GM13977 (cell line): ENCODE data around the gene POLR1G.
A peak's percentile ranks its signal among the peaks of the same experiment; 100 is the strongest.

Experiments
- DNase-seq: peaks from one replicate; pipeline ENCODE4 v3.0.0; 2012; ENCODE audit warnings: low spot score
- CTCF ChIP-seq: IDR thresholded peaks from 2 replicates; pipeline ENCODE4 v1.5.1; 2012; ENCODE audit warnings: mild to moderate bottlenecking, control low read depth; ENCODE audit not compliant: insufficient read depth; ENCODE audit errors: extremely low read depth, missing control alignments
- in situ Hi-C: fragments of 300-500 bp; cut with MboI; formaldehyde crosslinking; loops from one replicate; pipeline ENCODE4 v1.12.0; 2022; ENCODE audit warnings: low sequenced_read_pairs, low pct_unique_long_range_greater_than_20kb, mixed read lengths, inconsistent platforms; ENCODE audit not compliant: unreplicated experiment

Gene POLR1G

GRCh38 chr19:45442778-45443461 lies 36.5 kb downstream of the POLR1G start:
- peak; percentile 55 for DNase-seq
- in situ Hi-C loops: loop anchor here (5.0 kb wide), 1 partner anchor 34 kb away; no protein-coding TSS in a partner anchor
- no peak for TF ChIP-seq CTCF

- in situ Hi-C loops: loop anchor here (5.0 kb wide), 1 partner anchor 34 kb away; no protein-coding TSS in a partner anchor
- no peak for TF ChIP-seq CTCF
- DNase-seq: peak; percentile 71
Observed at GRCh38 chr19:45443462-45444317, 37.2 kb downstream of the POLR1G start.

- DNase-seq: peak; percentile 94
- in situ Hi-C loops: loop anchor here (5.0 kb wide), 1 partner anchor 33 kb away; no protein-coding TSS in a partner anchor
- TF ChIP-seq CTCF: peak; percentile 30
Observed at GRCh38 chr19:45444318-45445041, 38.0 kb downstream of the POLR1G start.

- in situ Hi-C loops: no loop called here
- no peak for TF ChIP-seq CTCF
- no peak for DNase-seq
Observed at GRCh38 chr19:45445139-45445538, 38.7 kb downstream of the POLR1G start.

GRCh38 chr19:45446295-45446694 lies 39.9 kb downstream of the POLR1G start:
- peak; percentile 58 for DNase-seq
- in situ Hi-C loops: no loop called here
- TF ChIP-seq CTCF: peak; percentile 66

- TF ChIP-seq CTCF: no peak
- in situ Hi-C loops: no loop called here
- no peak for DNase-seq
Observed at GRCh38 chr19:45446944-45447343, 40.5 kb downstream of the POLR1G start.
